GM06990 (cell line): Measurements from ENCODE around the gene TOR4A.

Source experiments
- DNase-seq: peaks from one replicate; pipeline ENCODE4 v3.0.0-alpha.2; 2011; ENCODE audit not compliant: insufficient read length; ENCODE audit errors: extremely low read depth
- H3K27me3 ChIP-seq: replicated peaks from 2 replicates; pipeline ENCODE4 v1.6.0; 2011; ENCODE audit warnings: low read length; ENCODE audit not compliant: control insufficient read depth, insufficient read depth
- H3K36me3 ChIP-seq: 2 replicates; pipeline ENCODE4 v1.5.1; 2011; ENCODE audit warnings: low read length; ENCODE audit not compliant: control insufficient read depth, insufficient read depth
- H3K4me3 ChIP-seq: replicated peaks from 2 replicates; pipeline ENCODE4 v1.5.1; 2011; ENCODE audit warnings: low read depth, mild to moderate bottlenecking, control low read depth, low read length
- CTCF ChIP-seq: IDR thresholded peaks from 2 replicates; pipeline ENCODE4 v1.5.1; 2011; ENCODE audit warnings: low read length, control low read depth, mild to moderate bottlenecking, inconsistent platforms; ENCODE audit not compliant: insufficient read depth, poor library complexity, severe bottlenecking

The TOR4A gene

GRCh38 chr9:137252555-137253506 is 24.7 kb upstream of the TOR4A start:
- Histone ChIP-seq H3K36me3 (peaks cover 1% of the 10 kb centered on the region; the same call in 1 of the 2 replicates), H3K27me3 (no peaks in the 10 kb centered on the region), H3K4me3 (no peak overlapping the region)
- no peak for TF ChIP-seq CTCF
- no peak for DNase-seq

GRCh38 chr9:137253717-137254623 is 23.6 kb upstream of the TOR4A start:
- no peak for TF ChIP-seq CTCF
- Histone ChIP-seq H3K4me3 (peak overlapping the region; percentile 70), H3K36me3 (peaks cover 1% of the 10 kb centered on the region), H3K27me3 (no peaks in the 10 kb centered on the region)
- DNase-seq = no peak

- Histone ChIP-seq H3K27me3 (no peaks in the 10 kb centered on the region), H3K4me3 (peak within 1 kb of the TSS; percentile 94), H3K36me3 (peaks cover 3% of the 10 kb centered on the region)
- peak; percentile 93 for DNase-seq
- no peak for TF ChIP-seq CTCF
Observed at GRCh38 chr9:137254624-137255447, 22.7 kb upstream of the TOR4A start, which contains the start of gene NELFB. Gene NELFB, plus strand, starts transcription at chr9:137255327.

- no peak for DNase-seq
- no peak for TF ChIP-seq CTCF
- H3K27me3 ChIP-seq = no peaks in the 10 kb centered on the region
Observed at GRCh38 chr9:137255448-137256114, 21.9 kb upstream of the TOR4A start.

GRCh38 chr9:137256362-137256761 is 21.2 kb upstream of the TOR4A start:
- Histone ChIP-seq H3K36me3 (peaks cover 3% of the 10 kb centered on the region), H3K4me3 (peak overlapping the region; percentile 94), H3K27me3 (no peaks in the 10 kb centered on the region)
- no peak for DNase-seq
- TF ChIP-seq CTCF = no peak

More at GRCh38 chr9:137255448-137256114, 21.9 kb upstream of the TOR4A start:
- H3K4me3 ChIP-seq = peak overlapping the region; percentile 94
- H3K36me3 ChIP-seq = peaks cover 3% of the 10 kb centered on the region
